OCI-LY1 (cell line): ENCODE measurements around the gene WDFY2.
"Not testable (repeated sequence)": the region's sequence is repeated elsewhere in the genome, so short reads cannot be mapped to it uniquely, and the experiment has no call there.

Experiments
- H2AFZ ChIP-seq: fragments of 200-600 bp; sonication (generic), shearing (Covaris generic); 2 replicates; pipeline ENCODE4 v1.6.0; 2014; ENCODE audit warnings: antibody characterized with exemption, mild to moderate bottlenecking, low read length
- H3F3A ChIP-seq: fragments of 200-600 bp; sonication (generic), shearing (Covaris generic); 2 replicates; pipeline ENCODE4 v1.6.0; 2014; ENCODE audit warnings: mild to moderate bottlenecking, antibody characterized with exemption, low read length, moderate library complexity; ENCODE audit not compliant: insufficient read depth
- H3K27ac ChIP-seq: fragments of 200-600 bp; sonication (generic); 2 replicates; pipeline ENCODE4 v1.5.1; 2014; ENCODE audit warnings: low read length, mixed run types, mild to moderate bottlenecking, low read depth; ENCODE audit not compliant: poor library complexity, severe bottlenecking
- H3K27me3 ChIP-seq: fragments of 200-600 bp; sonication (generic); 2 replicates; pipeline ENCODE4 v1.6.0; 2014; ENCODE audit warnings: antibody characterized with exemption, mild to moderate bottlenecking, low read length, moderate library complexity; ENCODE audit not compliant: insufficient read depth
- H3K36me3 ChIP-seq: fragments of 200-600 bp; sonication (generic); 2 replicates; pipeline ENCODE4 v1.6.1; 2014; ENCODE audit warnings: mild to moderate bottlenecking, antibody characterized with exemption, low read length, moderate library complexity, mixed read lengths; ENCODE audit not compliant: insufficient read depth
- H3K4me1 ChIP-seq: fragments of 200-600 bp; sonication (generic); 2 replicates; pipeline ENCODE4 v1.5.1; 2014; ENCODE audit warnings: mild to moderate bottlenecking, low read length, moderate library complexity; ENCODE audit not compliant: insufficient read depth, severe bottlenecking
- H3K4me2 ChIP-seq: fragments of 200-600 bp; sonication (generic), shearing (Covaris generic); 2 replicates; pipeline ENCODE4 v1.6.1; 2014; ENCODE audit warnings: low read length
- H3K4me3 ChIP-seq: fragments of 200-600 bp; sonication (generic); 2 replicates; pipeline ENCODE4 v1.5.1; 2014; ENCODE audit warnings: low read length, low read depth, mild to moderate bottlenecking, mixed read lengths; ENCODE audit not compliant: poor library complexity, severe bottlenecking
- H3K79me2 ChIP-seq: fragments of 200-600 bp; shearing (Covaris generic); 2 replicates; pipeline ENCODE4 v1.6.1; 2016; ENCODE audit warnings: mixed run types, low read length, mixed read lengths; ENCODE audit not compliant: insufficient read depth
- H3K9ac ChIP-seq: fragments of 200-600 bp; sonication (generic), shearing (Covaris generic); 2 replicates; pipeline ENCODE4 v1.6.1; 2014; ENCODE audit warnings: mild to moderate bottlenecking, low read length, mixed read lengths
- H3K9me2 ChIP-seq: fragments of 200-600 bp; sonication (generic), shearing (Covaris generic); 2 replicates; pipeline ENCODE4 v1.6.1; 2014; ENCODE audit warnings: low read depth, mild to moderate bottlenecking, low read length, mixed read lengths
- H3K9me3 ChIP-seq: fragments of 200-600 bp; shearing (Covaris generic); 2 replicates; pipeline ENCODE4 v1.6.1; 2014; ENCODE audit warnings: low read length, mixed read lengths
- H4K20me1 ChIP-seq: fragments of 200-600 bp; sonication (generic), shearing (Covaris generic); 2 replicates; pipeline ENCODE4 v1.6.0; 2016; ENCODE audit warnings: mild to moderate bottlenecking, low read length; ENCODE audit not compliant: insufficient read depth
- EZH2 ChIP-seq: fragments of 200-600 bp; sonication (generic), shearing (Covaris generic); IDR thresholded peaks from 2 replicates; pipeline ENCODE4 v1.8.0; 2017; ENCODE audit warnings: borderline replicate concordance, mixed run types, mild to moderate bottlenecking, antibody characterized with exemption, low read length, moderate library complexity, mixed read lengths
- TF ChIP-seq, protein P1 (sequence below): fragments of 200-600 bp; sonication (generic), shearing (Covaris generic); IDR thresholded peaks from 2 replicates; pipeline ENCODE4 v1.5.1; 2017; ENCODE audit warnings: mild to moderate bottlenecking, antibody characterized with exemption, low read length, moderate library complexity, mixed read lengths

Gene WDFY2

DNA sequence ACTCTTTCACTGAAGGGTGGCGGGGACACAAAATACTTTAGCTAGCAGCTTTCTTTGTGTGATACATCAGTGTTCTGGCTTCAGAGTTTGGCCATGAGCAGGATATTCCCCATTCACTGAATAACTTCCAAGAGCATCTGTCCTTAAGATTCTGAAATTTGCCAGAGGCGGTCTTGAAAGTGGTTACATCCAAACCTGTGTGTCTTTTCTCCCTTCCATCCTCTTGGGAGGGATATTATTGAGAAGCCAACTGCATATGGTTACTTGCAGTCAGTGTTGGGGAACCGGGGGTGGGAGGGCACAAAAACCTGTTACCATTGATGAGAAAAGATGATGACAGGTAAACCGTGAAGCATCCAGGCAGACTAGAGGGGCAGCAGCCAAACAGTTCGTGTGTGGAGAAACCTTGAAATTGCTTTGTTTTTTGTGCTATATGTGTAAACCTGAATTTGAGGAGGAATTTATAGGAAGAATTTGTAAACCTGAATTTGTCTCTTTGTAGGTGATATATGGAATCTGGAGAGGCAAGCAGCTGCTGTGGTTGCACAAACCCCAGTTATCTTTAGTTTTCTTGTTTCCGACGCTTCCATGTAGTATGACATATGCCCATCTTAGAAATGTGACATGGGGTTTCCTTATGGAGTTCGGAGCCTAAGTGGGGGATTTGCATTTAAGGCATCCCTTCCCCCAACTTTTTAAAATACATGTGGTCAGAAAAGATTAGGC is 104.8 kb downstream of the WDFY2 start:
- Histone ChIP-seq H3K4me3 (no peak overlapping the region), H3K9ac (no peak overlapping the region), H3K27me3 (no peaks in the 10 kb centered on the region), H3K79me2 (no peaks in the 10 kb centered on the region), H2AFZ (no peak overlapping the region), H3K27ac (no peak overlapping the region), H3K4me1 (no peaks in the 10 kb centered on the region), H3K4me2 (no peak overlapping the region), H3K36me3 (no peaks in the 10 kb centered on the region), H4K20me1 (no peaks in the 10 kb centered on the region), H3F3A (no peaks in the 10 kb centered on the region; the same call in 1 of the 2 replicates), H3K9me2 (no peaks in the 10 kb centered on the region), H3K9me3 (no peaks in the 10 kb centered on the region)
- TF ChIP-seq EZH2: no peak
- TF ChIP-seq, protein P1, sequence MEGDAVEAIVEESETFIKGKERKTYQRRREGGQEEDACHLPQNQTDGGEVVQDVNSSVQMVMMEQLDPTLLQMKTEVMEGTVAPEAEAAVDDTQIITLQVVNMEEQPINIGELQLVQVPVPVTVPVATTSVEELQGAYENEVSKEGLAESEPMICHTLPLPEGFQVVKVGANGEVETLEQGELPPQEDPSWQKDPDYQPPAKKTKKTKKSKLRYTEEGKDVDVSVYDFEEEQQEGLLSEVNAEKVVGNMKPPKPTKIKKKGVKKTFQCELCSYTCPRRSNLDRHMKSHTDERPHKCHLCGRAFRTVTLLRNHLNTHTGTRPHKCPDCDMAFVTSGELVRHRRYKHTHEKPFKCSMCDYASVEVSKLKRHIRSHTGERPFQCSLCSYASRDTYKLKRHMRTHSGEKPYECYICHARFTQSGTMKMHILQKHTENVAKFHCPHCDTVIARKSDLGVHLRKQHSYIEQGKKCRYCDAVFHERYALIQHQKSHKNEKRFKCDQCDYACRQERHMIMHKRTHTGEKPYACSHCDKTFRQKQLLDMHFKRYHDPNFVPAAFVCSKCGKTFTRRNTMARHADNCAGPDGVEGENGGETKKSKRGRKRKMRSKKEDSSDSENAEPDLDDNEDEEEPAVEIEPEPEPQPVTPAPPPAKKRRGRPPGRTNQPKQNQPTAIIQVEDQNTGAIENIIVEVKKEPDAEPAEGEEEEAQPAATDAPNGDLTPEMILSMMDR: no peak

DNA sequence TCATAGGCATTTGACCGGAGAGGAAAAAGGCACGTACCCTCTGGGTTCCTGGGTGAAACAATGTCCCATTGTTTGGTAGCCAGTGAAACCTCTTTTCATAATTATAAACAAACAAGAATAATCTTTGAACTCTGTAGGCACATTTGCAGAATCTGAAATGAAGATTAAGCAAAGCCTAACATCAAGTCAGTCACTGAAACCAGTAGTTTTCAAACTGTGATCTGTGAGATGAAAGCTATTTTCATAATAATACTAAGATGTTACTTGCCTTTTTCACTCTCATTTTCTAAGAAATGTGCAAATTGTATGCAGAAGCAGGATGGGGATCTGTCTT is 105.4 kb downstream of the WDFY2 start:
- TF ChIP-seq, protein P1: no peak
- TF ChIP-seq EZH2: no peak
- Histone ChIP-seq H3K36me3 (no peaks in the 10 kb centered on the region), H3K4me3 (no peak overlapping the region), H3K4me1 (no peaks in the 10 kb centered on the region), H3K9ac (no peak overlapping the region), H3K9me2 (no peaks in the 10 kb centered on the region), H4K20me1 (no peaks in the 10 kb centered on the region), H3K4me2 (no peak overlapping the region), H2AFZ (no peak overlapping the region), H3K27me3 (no peaks in the 10 kb centered on the region), H3F3A (no peaks in the 10 kb centered on the region; the same call in 1 of the 2 replicates), H3K27ac (no peak overlapping the region), H3K9me3 (no peaks in the 10 kb centered on the region), H3K79me2 (no peaks in the 10 kb centered on the region)

DNA sequence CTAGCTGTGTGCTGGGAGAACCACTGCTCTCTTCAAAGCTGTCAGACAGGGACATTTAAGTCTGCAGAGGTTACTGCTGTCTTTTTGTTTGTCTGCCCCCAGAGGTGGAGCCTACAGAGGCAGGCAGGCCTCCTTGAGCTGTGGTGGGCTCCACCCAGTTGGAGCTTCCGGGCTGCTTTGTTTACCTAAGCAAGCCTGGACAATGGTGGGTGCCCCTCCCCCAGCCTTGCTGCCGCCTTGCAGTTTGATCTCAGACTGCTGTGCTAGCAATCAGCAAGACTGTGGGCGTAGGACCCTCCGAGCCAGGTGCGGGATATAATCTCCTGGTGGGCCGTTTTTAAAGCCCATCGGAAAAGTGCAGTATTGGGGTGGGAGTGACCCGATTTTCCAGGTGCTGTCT is 111.4 kb downstream of the WDFY2 start:
- not testable (repeated sequence) for H3K36me3 ChIP-seq, H3K4me1 ChIP-seq, H3F3A ChIP-seq, H3K4me2 ChIP-seq, H3K9me2 ChIP-seq, H2AFZ ChIP-seq, H3K4me3 ChIP-seq, H3K27me3 ChIP-seq, H3K9me3 ChIP-seq, H3K27ac ChIP-seq, H4K20me1 ChIP-seq, H3K79me2 ChIP-seq, H3K9ac ChIP-seq

DNA sequence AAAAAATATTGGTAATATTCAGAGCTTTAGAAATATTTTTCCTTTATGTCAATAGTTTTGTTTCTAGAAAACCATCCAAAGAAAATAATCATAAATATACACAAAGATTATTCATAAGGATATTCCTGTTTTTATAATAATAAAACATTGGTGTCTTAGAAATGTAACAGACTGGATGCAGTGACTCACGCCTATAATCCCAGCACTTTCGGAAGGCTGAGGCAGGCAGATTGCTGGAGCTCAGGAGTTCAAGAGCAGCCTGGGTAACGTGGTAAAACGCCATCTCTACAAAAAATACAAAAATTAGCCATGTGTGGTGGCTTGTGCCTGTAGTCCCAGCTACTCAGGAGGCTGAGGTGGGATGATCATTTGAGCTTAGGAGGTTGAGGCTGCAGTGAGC is 112.9 kb downstream of the WDFY2 start:
- Histone ChIP-seq H3K79me2 (no peaks in the 10 kb centered on the region), H2AFZ (no peak overlapping the region), H3K9ac (no peak overlapping the region), H3F3A (no peaks in the 10 kb centered on the region), H3K4me1 (no peaks in the 10 kb centered on the region), H3K4me3 (no peak overlapping the region), H4K20me1 (no peaks in the 10 kb centered on the region), H3K4me2 (no peak overlapping the region), H3K9me2 (no peaks in the 10 kb centered on the region), H3K27ac (no peak overlapping the region), H3K36me3 (no peaks in the 10 kb centered on the region), H3K9me3 (no peaks in the 10 kb centered on the region), H3K27me3 (no peaks in the 10 kb centered on the region)
- TF ChIP-seq, protein P1: no peak
- no peak for TF ChIP-seq EZH2
